ENCODE results near the gene MMP24OS.

GRCh38 chr20:35226884-35227681 is 50.8 kb downstream of the MMP24OS start:
- TF ChIP-seq, protein P1, sequence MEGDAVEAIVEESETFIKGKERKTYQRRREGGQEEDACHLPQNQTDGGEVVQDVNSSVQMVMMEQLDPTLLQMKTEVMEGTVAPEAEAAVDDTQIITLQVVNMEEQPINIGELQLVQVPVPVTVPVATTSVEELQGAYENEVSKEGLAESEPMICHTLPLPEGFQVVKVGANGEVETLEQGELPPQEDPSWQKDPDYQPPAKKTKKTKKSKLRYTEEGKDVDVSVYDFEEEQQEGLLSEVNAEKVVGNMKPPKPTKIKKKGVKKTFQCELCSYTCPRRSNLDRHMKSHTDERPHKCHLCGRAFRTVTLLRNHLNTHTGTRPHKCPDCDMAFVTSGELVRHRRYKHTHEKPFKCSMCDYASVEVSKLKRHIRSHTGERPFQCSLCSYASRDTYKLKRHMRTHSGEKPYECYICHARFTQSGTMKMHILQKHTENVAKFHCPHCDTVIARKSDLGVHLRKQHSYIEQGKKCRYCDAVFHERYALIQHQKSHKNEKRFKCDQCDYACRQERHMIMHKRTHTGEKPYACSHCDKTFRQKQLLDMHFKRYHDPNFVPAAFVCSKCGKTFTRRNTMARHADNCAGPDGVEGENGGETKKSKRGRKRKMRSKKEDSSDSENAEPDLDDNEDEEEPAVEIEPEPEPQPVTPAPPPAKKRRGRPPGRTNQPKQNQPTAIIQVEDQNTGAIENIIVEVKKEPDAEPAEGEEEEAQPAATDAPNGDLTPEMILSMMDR (IDR thresholded peaks at IDR 0.05), result no peak
- TF ChIP-seq POLR2A (IDR thresholded peaks at IDR 0.05), result no peak

Data from breast epithelium (tissue), 3 donors.